ENCODE data around the gene PEX14.

PEX14 gene, protein sequence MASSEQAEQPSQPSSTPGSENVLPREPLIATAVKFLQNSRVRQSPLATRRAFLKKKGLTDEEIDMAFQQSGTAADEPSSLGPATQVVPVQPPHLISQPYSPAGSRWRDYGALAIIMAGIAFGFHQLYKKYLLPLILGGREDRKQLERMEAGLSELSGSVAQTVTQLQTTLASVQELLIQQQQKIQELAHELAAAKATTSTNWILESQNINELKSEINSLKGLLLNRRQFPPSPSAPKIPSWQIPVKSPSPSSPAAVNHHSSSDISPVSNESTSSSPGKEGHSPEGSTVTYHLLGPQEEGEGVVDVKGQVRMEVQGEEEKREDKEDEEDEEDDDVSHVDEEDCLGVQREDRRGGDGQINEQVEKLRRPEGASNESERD

GRCh38 chr1:10474613-10475507 is at the start of gene PEX14:
PEX14 (plus strand) TSS chr1:10474950; CDS start chr1:10474967, 17 bp downstream.
- in situ Hi-C loops (cut with HindIII; ENCODE audit: low sequenced_read_pairs): loop anchor here (10.0 kb wide), 1 partner anchor 60 kb away; no protein-coding TSS in a partner anchor

DNA sequence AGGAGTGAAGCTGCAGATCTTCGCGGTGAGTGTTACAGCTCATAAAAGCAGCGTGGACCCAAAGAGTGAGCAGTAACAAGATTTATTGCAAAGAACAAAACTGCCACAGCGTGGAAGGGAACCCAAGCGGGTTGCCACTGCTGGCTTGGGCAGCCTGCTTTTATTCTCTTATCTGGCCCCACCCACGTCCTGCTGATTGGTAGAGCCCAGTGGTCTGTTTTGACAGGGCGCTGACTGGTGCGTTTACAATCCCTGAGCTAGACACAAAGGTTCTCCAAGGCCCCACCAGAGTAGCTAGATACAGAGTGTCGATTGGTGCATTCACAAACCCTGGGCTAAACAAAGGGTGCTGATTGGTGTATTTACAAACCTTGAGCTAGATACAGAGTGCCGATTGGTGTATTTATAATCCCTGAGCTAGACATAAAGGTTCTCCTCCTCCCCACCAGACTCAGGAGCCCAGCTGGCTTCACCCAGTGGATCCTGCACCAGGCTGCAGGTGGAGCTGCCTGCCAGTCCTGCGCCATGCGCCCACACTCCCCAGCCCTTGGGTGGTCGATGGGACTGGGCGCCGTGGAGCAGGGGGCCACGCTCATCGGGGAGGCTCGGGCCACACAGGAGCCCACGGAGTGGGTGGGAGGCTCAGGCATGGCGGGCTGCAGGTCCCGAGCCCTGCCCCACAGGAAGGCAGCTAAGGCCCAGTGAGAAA is 48.8 kb upstream of the PEX14 start:
- in situ Hi-C loops (cut with HindIII; ENCODE audit: low sequenced_read_pairs): loop anchor here (5.0 kb wide), 1 partner anchor 49 kb away; no protein-coding TSS in a partner anchor

- in situ Hi-C loops (cut with HindIII; ENCODE audit: low sequenced_read_pairs): loop anchor here (5.0 kb wide), 1 partner anchor 49 kb away; no protein-coding TSS in a partner anchor
Measured at GRCh38 chr1:10426535-10426848, 48.3 kb upstream of the PEX14 start.

DNA sequence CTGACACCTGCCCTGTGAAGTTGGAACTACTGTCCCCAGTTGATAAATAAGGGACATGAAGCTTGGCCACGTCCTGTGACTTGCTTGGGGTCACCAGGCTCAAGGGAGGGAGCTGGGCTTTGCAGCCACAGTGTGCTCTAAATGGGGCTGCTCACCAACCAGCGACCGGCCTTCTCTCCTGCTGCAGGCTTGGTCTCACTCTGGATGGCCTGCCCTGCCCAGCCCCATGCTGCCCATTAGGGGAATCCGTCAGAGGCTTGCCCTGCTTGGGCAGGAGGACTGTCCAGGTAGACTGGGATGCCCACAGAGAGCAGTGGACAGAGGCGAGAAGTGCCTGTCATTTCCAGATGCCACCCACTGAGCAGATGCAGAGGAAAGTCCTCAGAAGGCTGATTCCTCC is 45.8 kb upstream of the PEX14 start:
- in situ Hi-C loops (cut with HindIII; ENCODE audit: low sequenced_read_pairs): loop anchor here (5.0 kb wide), 1 partner anchor 52 kb away; no protein-coding TSS in a partner anchor

DNA sequence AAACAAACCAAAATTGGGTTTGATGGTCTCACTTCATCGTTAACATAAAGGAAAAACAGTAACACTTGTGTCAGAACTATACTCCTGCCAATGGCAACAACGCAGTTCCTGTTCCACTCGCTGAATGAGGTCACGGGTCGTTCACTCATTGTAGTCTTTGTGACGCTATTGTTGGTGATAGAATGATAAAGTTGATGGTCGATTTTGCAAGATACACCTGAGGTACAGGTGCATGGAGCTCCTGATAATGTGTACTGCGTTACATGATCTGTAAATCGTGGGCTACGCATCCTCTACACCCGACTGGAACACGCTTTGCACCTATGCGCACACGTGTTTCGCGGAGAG is 44.9 kb upstream of the PEX14 start:
- in situ Hi-C loops (cut with HindIII; ENCODE audit: low sequenced_read_pairs): loop anchor here (5.0 kb wide), 1 partner anchor 53 kb away; no protein-coding TSS in a partner anchor

GRCh38 chr1:10430216-10431069 is 44.3 kb upstream of the PEX14 start, which contains the start of gene CENPS:
CENPS (plus strand) TSS chr1:10430433; CDS start chr1:10430518, 85 bp downstream.
- in situ Hi-C loops (cut with HindIII; ENCODE audit: low sequenced_read_pairs): no loop called here

GRCh38 chr1:10431070-10431730 is 43.5 kb upstream of the PEX14 start:
- in situ Hi-C loops (cut with HindIII; ENCODE audit: low sequenced_read_pairs): no loop called here

- in situ Hi-C loops (cut with HindIII; ENCODE audit: low sequenced_read_pairs): no loop called here
Measured at GRCh38 chr1:10432910-10433700, 41.6 kb upstream of the PEX14 start.

GRCh38 chr1:10433790-10434189 is 41.0 kb upstream of the PEX14 start:
- in situ Hi-C loops (cut with HindIII; ENCODE audit: low sequenced_read_pairs): no loop called here

DNA sequence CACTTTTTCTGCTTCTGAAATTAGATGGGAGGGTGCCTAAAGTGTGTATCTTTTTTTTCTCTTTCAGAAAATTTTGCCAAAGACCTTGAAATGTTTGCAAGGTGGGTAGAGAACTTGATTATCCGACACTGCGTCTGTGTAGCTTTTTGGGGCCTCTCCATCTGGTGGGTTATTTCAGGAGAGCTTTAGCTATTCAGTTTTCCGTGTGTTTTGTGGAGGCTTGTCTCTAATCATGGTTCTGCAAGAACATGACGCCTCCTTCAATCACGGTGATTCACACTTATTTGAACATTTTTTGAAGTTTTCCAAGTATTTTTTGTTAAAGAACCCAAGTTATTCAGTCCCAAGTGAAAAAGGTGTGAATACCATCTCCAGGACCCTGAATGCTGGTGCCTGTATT is 40.2 kb upstream of the PEX14 start:
- in situ Hi-C loops (cut with HindIII; ENCODE audit: low sequenced_read_pairs): no loop called here

DNA sequence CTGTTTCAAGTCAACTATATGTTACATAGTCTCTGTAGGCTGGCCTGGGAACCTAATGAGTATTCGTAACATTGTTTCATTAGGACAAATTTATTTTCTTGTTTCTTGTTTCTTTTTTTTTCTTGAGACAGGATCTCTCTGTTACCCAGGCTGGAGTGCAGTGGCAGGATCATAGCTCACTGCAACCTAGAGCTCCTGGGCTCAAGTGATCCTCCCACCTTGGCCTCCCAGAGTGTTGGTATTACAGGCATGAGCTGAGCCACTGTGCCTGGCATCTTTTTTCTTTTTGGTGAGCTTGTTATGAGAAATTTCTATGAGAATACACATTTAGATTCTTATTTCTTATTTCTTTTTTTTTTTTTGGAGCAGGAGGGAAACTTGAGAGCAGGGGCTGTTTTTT is 37.7 kb upstream of the PEX14 start:
- in situ Hi-C loops (cut with HindIII; ENCODE audit: low sequenced_read_pairs): no loop called here

DNA sequence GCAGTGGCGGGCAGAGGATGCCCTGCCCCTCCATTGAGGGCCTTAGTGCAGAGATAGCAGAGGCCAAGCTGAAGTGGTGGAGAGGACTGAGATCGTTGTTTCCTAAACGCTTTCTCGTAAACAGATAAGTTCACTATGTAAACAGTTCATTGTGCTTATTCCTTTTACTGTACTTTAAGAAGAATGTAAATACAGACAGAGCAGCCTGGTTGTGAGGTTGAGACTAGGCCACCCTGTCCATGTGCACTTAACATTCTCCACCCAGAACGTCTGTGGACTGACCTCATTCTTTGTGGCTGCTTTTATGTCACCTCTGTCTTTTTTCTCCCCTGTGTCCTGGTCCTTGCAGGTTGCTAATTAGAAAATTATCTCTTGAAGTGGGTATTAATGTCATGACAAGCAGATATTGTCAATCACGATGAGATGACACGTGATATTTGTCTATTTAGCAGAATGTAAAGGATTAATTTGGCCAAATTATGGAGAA is 36.0 kb upstream of the PEX14 start:
- in situ Hi-C loops (cut with HindIII; ENCODE audit: low sequenced_read_pairs): no loop called here

DNA sequence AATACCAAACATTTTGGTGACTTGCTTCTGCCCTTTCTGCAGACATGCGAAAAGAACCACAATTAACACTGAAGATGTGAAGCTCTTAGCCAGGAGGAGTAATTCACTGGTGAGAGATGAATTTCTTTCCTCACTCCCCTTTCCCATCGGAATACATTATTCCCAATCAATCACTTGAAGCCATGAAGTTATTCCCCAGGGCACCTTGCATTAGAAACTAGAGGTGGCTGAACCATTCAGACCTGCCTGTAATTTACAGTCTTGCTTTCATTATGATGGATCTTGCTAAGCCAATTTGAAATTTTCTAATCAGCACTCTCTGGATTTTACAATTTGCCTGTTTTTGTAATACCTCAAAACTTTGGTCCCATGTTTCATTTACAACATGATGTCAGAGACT is 34.4 kb upstream of the PEX14 start:
- in situ Hi-C loops (cut with HindIII; ENCODE audit: low sequenced_read_pairs): no loop called here

DNA sequence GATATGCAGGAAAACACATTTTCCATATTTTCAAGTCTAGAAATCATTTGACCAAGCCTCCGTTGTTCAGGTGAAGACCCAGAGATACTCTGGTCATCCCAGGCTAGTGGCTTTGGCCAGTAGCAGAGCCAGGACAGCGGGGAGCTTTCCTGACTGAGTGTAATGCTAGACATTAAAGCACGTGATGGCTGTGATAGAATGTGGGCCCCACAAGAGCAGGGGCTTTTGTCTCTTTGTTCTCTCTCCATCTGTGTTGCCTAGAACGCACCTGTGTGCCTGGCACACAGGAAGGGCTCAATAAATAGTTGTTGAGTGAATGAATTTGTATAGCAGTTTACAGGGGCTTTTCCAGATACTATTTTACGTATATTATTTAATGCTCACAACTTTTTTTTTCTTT is 34.0 kb upstream of the PEX14 start:
- in situ Hi-C loops (cut with HindIII; ENCODE audit: low sequenced_read_pairs): no loop called here

DNA sequence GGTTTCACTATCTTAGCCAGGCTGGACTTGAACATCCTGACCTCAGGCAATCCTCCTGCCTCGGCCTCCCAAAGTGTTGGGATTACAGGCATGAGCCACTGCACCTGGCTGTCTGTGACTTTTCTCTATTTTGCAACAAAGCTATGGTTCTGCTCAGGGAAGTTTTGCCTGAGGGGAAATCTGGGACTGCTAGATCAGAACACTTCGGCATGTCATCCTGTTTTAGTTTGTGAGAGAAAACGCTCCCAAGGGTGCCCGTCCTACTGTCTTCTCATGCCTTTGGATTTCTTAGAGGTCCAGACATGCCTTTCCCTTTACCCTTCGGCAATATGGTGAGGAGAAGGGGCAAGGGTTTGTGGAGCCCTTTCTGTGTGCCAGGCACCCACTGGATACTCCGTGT is 30.5 kb upstream of the PEX14 start:
- in situ Hi-C loops (cut with HindIII; ENCODE audit: low sequenced_read_pairs): no loop called here

GRCh38 chr1:10444795-10445397 is 29.9 kb upstream of the PEX14 start:
- in situ Hi-C loops (cut with HindIII; ENCODE audit: low sequenced_read_pairs): no loop called here

DNA sequence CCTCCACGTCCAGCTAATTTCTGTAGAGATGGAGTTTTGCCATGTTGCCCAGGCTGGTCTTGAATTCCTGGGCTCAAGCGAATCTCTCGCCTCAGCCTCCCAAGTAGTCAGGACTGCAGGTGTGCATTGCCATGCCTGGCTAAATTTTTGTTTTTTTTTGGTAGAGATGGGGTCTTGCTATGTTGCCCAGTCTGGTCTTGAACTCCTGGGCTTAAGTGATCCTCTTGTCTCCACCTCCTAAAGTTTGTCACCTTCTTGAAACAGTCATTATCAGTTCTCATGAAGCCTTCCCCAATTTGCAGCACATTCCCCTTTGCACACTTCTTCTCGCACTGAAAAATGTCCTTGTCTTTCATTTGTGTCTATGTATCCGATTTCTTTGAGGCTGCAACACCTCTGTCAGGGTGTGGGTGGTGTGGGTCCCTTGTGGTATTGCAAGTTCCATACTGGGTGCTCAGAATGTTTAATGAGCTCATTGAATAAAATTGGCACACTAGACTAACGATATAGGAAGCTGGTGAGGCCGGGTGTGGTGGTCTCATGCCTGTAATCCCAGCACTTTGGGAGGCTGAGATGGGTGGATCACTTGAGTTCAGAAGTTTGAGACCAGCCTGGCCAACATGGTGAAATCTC is 27.8 kb upstream of the PEX14 start:
- in situ Hi-C loops (cut with HindIII; ENCODE audit: low sequenced_read_pairs): no loop called here

DNA sequence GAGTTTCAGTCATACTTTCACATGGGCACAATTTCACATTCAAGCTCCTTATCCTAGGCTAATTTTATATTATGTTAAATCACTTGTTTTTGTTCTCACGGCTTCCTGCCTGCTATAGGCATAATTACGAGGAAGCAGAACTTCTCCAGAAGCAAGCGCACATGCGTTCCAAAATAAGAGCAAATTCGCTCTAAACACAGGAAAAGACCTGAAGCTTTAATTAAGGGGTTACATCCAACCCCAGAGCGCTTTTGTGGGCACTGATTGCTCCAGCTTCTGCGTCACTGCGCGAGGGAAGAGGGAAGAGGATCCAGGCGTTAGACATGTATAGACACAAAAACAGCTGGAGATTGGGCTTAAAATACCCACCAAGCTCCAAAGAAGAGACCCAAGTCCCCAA is 25.0 kb upstream of the PEX14 start, which contains the start of gene CORT:
TSS of gene CORT (plus strand) at position 281 of the 400 bp plus-strand sequence. CDS start 193 bp downstream, outside the sequence.
- in situ Hi-C loops (cut with HindIII; ENCODE audit: low sequenced_read_pairs): no loop called here
